HG02981 (cell line): ENCODE measurements around the gene SLC6A11.

Experiments
- ATAC-seq: cut with Tn5 transposase; IDR thresholded peaks from one replicate; pipeline ENCODE4 v1.9.1; 2021; ENCODE audit warnings: mild to moderate bottlenecking, moderate library complexity; ENCODE audit not compliant: unreplicated experiment

Gene SLC6A11

GRCh38 chr3:10816019-10816862 is at the start of gene SLC6A11:
SLC6A11 (plus strand) TSS chr3:10816228; CDS start chr3:10816266, 38 bp downstream.
- ATAC-seq = no peak

- no peak for ATAC-seq
Observed at GRCh38 chr3:10768708-10769394, 47.2 kb upstream of the SLC6A11 start.

DNA sequence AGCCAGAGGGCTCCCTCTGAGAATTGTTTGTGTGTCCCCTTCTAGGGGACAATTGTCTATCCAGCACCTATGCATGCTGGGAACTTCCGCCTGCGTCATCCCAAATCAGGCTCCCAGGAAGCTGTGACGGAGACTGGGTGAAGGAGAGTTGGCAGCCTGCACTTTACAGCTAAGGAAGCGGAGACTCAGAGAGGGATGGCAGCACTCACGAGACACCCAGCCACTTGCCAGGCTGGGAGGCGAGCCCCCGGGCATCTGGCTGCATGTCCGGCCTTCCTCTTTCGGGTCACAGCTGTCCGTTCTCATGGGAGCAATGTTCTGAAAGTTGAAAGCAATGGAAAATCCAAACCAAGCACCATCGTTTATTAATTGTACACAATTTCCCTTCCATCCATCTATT is 45.5 kb upstream of the SLC6A11 start:
- no peak for ATAC-seq

DNA sequence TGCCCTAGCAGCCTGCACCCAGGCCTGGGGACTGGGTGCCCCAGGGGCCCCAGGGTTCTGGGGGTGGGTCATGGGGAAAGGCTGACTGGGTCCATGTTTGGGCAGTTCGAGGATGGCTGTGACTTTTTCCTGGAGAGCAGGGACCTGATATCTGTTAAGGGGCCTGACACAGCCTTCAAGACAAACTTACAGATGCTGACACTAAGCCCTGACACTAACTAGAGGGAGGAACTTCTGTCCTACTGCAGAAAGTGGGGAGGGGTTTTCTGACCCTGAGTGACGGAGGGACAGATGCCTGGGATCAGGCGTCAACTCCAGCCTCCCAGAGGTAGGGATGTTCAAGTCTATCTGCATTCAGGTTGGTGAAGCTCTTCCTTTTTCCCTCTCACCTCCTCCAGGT is 45.0 kb upstream of the SLC6A11 start:
- no peak for ATAC-seq

DNA sequence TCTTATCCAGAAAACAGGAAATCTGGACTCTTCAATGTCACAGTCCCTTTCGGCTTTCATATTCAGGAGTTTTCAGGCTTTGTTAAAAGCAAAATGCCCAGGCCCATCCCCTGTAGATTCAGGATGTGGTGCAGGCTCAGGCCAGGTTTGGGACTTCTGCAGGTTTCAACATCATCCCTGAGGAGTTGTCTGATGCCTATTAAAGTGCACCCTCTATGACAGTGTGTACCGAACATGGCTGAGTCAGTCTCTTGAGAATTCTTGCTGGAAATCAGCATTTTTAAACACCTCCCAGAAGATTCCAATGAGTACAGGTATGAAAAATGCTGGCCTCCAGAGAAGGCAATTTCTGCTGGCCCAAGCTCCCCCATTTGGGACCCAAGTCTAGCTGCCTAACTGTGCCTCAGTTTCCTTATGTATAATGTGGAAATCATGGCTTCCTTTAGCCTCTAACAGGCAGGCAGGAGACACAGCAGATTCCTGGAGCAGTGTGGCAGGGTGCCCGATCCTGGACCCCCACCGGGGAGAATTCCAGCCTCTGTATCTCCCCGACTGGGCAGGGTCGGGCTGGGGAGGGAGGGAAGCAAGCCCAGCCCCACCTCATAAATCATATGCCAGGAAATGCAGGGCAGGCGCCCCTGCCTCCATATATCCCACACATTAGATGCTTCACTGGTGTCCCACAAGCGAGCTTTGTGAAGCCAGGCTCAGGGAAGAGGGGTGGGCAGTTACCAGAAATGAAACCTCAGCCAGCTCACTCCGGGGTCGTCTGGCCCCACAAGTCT is 44.4 kb upstream of the SLC6A11 start:
- no peak for ATAC-seq

GRCh38 chr3:10772271-10773161 is 43.5 kb upstream of the SLC6A11 start:
- no peak for ATAC-seq

DNA sequence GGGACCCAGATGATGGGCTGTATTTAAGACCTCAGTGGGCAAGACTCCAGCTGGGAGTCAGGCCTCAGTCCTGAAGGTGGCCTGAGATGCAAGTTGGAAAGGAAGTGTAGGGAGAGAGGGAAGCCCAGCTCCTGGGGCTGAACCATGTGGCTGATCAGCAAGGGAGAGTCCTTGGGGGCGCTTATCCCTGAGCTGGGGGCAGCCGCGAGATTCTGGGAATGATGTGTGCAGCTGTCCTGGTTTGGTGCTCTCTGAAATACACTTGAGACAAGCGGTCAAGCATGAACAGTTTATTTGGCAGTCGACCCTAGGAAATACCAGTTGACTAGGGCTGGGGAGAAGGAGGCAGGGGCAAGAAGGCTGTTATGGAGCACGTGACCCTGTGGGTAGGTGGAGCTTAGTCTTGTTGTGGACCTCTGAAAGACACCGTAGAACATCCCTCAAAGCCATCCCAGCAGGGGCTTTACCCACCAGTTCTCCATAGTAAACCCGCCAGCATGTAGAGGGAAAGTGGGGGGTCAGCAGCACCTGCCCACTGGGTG is 41.8 kb upstream of the SLC6A11 start:
- no peak for ATAC-seq

DNA sequence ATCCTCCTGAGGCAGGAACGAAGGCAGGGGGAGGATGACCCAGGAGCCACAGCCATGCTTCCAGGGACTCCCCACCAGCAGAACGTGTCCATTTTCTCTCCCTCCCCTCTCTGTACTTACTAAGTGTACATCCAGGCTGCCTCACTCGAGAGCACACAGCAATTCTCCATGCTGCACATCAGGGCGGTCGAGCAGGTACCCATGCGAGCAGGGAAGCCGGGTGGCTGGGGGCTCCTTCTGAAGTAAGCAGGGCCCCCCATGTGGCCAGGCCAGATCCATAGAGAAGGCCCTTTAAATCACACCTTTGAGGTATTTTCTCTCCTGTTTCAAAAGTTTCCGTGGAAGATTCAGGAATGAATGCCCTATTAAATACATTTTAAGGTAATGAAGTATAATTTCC is 41.2 kb upstream of the SLC6A11 start:
- ATAC-seq = no peak

DNA sequence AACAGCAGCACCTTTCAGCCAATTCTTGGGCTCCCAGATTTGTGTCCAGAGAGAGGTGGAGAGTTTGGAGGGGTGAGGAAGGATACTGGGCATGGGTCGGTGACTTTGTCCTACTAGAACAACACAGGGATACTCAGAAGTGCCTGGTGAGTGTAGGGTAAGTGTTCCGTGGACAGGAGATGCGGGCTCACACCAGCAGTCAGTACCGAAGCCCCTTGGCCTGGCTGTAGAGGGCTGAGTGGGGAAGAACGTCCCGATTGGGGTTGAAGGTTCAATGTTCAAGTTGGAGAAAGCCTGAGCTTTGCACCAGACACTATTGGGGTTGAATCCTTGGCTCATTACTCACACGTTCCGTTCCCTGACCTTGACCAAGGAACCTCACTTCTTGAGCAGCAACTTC is 40.8 kb upstream of the SLC6A11 start:
- ATAC-seq = no peak

- ATAC-seq = no peak
Observed at GRCh38 chr3:10775828-10776227, 40.2 kb upstream of the SLC6A11 start.

DNA sequence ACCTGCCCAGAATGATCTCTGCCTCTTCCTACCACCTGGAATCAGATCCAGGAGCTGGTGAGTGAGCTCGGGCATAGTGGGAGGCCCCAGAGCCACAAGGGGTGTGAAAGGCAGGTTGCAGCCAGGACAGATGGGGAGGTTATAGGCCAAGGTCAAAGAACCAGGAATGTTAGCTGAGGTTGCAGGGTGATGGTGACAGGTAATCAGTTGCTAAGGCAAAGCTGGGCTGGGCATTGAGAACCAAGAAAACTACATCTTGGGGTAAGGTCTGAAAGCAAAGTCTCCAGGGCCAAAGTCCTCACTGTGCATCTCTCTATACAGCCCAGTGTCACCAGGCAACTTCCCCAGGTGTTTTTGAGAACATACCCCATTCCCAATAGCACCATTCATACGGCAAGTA is 38.4 kb upstream of the SLC6A11 start:
- no peak for ATAC-seq

- no peak for ATAC-seq
Observed at GRCh38 chr3:10778492-10779292, 37.3 kb upstream of the SLC6A11 start.

DNA sequence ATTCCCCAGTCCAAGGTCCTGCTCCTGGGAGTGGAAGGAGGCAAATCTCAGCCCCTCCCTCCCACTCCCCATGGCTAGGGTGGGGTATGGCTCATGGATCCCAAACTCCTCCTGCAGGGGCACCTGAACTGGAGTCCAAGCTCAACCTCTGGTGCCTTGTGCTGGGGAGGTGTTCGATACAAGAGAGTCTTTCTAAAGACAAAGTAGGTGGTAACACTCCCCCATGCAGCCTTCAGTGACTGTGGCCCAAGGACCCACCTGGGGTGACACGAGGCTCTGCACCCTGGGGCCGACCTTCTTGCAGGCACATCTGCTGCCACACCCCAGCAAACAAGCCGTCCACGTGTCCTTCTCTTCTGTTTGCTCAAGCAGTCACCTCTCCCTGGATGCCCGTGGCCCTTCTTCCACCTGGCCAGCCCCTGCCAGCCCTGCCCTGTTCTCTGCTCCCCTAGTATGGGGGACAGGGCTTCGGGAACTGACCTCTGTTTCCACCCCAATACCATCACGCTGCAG is 36.7 kb upstream of the SLC6A11 start:
- no peak for ATAC-seq

DNA sequence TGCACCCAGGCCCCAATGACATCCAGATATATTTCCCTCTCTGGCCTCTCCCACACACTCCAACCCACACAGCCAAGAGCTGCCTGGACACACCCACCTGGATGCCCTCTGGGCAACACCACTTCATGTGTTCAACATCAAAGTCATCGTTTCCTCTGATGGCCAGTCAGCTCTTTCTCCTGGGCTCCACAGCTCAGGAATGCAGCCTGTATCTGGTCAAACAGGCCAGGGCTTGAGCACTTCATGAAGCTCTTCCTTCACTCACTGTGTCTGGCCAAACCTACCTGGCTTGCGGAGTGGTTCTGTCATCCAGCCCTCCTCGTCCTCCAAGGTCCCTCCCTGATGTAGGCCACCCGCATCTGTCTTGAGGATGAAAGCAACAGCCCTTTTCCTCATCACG is 35.8 kb upstream of the SLC6A11 start:
- ATAC-seq = no peak

GRCh38 chr3:10780922-10781321 is 35.1 kb upstream of the SLC6A11 start:
- ATAC-seq = no peak

GRCh38 chr3:10781981-10782380 is 34.0 kb upstream of the SLC6A11 start:
- no peak for ATAC-seq

- no peak for ATAC-seq
Observed at GRCh38 chr3:10783360-10784351, 32.4 kb upstream of the SLC6A11 start.

DNA sequence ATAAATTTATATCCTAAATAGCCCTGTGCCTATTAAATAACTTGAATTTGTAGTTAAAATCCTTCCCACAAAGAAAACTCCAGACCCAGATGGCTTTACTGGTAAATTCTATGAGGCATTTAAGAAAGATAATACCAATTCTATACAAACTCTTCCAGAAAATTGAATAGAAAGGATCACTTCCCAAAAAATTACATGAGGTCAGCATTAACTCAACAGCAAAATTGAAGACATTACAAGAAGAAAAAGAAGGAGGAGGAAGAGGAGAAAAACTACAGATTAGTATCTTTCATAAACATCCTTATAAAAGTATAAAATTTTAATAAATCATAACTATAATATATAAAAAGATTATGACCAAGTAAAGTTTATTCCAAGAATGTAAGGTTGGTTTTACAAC is 29.4 kb upstream of the SLC6A11 start:
- ATAC-seq = no peak
